ENCODE data around the gene ABLIM1.

Gene ABLIM1

DNA sequence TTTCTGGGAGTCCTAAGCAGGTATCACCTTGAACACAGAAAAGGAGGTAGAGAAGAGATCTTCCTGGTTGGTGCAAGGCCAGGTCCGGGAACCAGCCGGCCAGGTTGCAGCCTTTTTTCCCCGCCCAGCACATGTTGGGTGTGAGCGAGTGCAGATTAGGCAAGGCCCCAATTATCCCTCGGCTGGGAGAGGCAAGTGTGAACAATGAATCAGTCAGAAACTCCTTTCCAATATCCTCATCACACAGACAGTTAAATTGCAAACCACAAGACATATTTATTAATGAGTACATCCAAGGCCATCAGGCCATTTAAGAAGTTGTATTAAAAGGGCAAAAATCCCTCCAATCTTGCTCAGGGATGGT is 138.8 kb downstream of the ABLIM1 start:
- Histone ChIP-seq H3K36me3 (ENCODE audit: insufficient read depth, low read length) (no peaks in the 10 kb centered on the region), H3K9ac (ENCODE audit: low read depth, low read length) (no peak overlapping the region), H3K4me1 (ENCODE audit: insufficient read depth, low read length) (peaks cover 47% of the 10 kb centered on the region), H3K9me3 (ENCODE audit: control insufficient read depth, insufficient read depth, low read length) (no peaks in the 10 kb centered on the region)

DNA sequence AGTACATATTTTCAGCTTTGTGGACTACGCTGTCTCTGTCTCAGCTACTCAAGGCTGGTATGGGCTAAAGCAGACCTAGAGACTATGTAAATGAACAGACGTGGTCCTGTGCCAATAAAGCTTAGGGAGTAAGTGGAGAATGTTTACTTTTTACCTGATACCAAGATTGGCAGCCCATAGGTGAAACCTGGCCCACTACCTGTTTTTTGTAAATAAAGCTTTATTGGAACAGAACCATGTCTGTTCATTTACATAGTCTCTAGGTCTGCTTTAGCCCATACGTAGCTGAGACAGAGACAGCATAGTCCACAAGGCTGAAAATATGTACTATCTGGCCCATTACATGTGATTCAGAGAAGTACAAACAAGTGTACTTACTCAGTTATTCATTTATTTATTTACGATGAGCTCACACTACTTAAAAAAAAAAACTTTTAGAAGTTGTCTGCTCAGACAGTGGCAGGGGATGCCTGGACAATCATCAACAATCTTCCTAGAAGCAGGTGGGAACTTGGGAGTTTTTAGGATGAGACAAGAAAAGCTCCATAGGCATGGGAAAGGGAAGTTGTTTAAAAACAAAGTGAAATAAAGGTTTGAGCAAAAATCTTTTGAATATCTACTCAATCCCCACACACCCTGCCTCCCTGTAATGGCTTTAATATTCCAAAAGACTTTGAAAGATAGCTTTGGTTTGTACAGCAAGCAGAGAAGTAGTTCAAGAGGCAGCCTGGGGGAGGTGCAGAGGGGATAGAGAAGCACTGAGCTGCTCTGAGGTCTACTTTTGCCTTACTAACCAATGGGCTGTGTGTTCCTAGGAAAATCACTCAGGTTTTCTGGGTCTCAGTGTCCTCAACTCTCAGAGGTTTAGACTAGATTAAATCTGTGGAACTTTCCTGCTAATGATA is 139.4 kb downstream of the ABLIM1 start:
- Histone ChIP-seq H3K36me3 (ENCODE audit: insufficient read depth, low read length) (no peaks in the 10 kb centered on the region), H3K9ac (ENCODE audit: low read depth, low read length) (no peak overlapping the region), H3K9me3 (ENCODE audit: control insufficient read depth, insufficient read depth, low read length) (no peaks in the 10 kb centered on the region), H3K4me1 (ENCODE audit: insufficient read depth, low read length) (peaks cover 47% of the 10 kb centered on the region)

DNA sequence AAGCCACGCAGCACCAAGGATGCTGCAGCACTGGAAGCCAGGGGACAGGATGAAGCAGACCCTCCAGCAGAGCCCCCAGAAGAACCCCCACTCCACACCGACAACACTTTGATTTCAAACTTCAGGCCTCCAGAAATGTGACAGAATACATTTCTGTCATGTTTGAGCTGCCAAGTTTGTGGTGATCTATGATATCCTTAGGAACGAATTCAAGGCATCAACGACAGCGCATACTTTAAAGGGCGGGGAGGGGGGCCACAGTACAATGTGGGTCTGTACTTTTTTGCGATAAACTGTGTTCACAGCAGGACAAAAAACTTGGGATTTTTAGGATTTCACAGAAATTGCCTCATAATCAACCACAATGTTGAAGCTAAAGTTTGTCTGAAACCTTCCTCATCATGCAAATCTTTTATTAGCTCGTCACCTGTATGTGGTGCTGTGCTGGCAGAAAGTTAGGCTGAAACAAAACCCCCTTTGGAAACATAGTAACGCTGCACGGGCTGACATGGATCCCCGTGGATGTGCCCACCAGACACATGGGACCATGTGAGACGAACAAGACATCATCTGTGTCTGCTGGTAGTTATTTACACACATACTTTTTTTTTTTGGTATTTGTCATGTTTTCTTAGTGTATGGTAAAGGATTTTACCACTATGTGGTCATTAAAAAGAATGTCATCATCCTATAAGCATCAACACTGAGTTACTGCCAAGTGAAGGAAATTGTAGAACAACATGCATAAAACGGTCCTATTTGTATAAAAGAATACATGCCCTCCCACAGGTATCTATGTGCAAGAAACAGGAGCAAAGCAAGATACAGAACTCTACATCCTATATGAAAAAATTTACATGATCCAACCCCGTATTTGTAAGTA is 140.5 kb downstream of the ABLIM1 start:
- H3K4me1 ChIP-seq (ENCODE audit: insufficient read depth, low read length): peaks cover 40% of the 10 kb centered on the region
- no peaks in the 10 kb centered on the region for H3K36me3 ChIP-seq (ENCODE audit: insufficient read depth, low read length)
- H3K9me3 ChIP-seq (ENCODE audit: control insufficient read depth, insufficient read depth, low read length): no peaks in the 10 kb centered on the region
- H3K9ac ChIP-seq (ENCODE audit: low read depth, low read length): no peak overlapping the region

DNA sequence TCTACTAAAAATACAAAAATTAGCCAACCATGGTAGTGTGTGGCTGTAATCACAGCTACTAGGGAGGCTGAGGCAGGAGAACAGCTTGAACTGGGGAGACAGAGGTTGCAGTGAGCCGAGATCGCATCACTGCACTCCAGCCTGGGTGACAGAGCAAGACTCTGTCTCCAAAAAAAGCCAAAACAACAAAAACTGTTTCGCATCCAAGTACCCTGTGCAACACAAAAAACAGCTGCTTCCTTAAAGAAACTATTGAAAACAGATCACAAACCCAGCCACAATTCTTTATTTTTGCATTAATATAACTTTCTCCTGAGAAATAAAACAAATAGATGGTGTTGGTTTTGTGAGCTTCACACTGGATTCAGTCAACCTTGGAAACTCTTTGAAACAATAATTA is 141.7 kb downstream of the ABLIM1 start:
- no peak overlapping the region for H3K9ac ChIP-seq (ENCODE audit: low read depth, low read length)
- no peaks in the 10 kb centered on the region for H3K9me3 ChIP-seq (ENCODE audit: control insufficient read depth, insufficient read depth, low read length)
- no peaks in the 10 kb centered on the region for H3K36me3 ChIP-seq (ENCODE audit: insufficient read depth, low read length)
- peaks cover 28% of the 10 kb centered on the region for H3K4me1 ChIP-seq (ENCODE audit: insufficient read depth, low read length)

DNA sequence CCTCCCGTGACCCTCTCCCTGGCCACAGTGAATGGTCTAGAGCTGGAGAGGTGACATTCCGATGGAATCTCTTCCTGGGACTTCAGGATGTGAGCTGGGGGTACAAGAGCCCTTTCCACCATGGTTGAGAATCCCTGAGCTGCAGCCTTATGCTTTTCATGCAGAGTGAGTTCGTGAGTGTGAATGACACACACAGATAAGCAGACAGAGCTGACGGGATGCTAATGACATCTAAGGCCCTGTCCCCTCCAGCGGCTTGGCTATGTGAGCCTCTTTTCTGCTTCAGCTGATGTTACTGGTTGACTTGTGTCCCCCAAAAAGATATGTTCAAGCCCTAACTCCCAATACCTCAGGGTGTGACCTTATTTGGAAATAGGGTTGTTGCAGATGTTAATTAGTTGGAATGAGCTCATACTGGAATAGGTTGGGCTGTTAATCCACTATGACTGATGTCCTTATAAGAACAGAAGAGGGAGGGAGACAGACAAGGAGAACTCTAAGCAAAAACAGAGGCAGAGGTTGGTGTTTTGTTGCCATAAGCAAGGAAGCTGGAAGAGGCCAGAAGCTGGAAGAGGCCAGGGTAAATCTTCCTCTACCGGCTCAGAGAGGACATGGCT is 142.7 kb downstream of the ABLIM1 start:
- Histone ChIP-seq H3K36me3 (ENCODE audit: insufficient read depth, low read length) (no peaks in the 10 kb centered on the region), H3K9ac (ENCODE audit: low read depth, low read length) (no peak overlapping the region), H3K9me3 (ENCODE audit: control insufficient read depth, insufficient read depth, low read length) (no peaks in the 10 kb centered on the region), H3K4me1 (ENCODE audit: insufficient read depth, low read length) (peaks cover 28% of the 10 kb centered on the region)

DNA sequence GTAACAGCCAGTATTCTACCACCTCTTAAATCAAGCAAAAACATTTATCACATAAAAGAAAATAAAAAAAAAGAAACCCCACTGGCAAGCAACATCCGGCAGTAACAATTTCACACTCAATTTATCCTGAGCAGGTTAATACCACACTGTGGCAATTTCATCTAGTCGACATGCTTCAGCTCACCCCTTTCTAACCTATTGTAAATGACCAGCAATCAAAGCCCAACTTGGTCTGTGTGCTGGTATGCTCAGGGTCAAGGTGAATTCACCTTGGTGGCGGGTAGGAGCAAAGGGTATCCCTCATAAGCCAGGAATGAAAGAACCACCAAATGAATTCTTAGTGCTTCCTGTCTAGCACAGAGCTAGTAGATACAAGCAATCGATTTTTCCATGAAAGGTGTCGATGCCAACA is 144.7 kb downstream of the ABLIM1 start:
- Histone ChIP-seq H3K9me3 (ENCODE audit: control insufficient read depth, insufficient read depth, low read length) (no peaks in the 10 kb centered on the region), H3K36me3 (ENCODE audit: insufficient read depth, low read length) (no peaks in the 10 kb centered on the region), H3K9ac (ENCODE audit: low read depth, low read length) (no peak overlapping the region), H3K4me1 (ENCODE audit: insufficient read depth, low read length) (peaks cover 14% of the 10 kb centered on the region)

DNA sequence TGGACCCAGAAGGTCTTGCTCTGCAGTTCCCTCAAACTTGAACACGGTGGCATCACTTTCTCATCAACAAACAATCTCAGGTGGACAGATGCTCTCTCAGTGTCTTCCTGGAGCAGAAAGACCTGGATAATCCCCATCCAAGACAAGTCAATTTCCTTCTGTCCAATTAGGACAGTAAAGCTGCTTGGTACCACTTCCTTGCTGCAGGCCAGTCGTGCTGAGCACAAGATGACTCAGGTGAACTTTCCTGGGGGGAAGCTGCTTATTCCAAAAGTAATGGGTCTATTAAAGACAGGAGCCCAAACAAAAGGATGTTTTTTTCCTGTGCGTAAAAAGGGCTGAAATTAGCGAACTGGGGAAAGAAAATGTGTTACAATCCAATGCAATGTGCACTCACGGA is 146.2 kb downstream of the ABLIM1 start:
- Histone ChIP-seq H3K9me3 (ENCODE audit: control insufficient read depth, insufficient read depth, low read length) (no peaks in the 10 kb centered on the region), H3K9ac (ENCODE audit: low read depth, low read length) (no peak overlapping the region), H3K36me3 (ENCODE audit: insufficient read depth, low read length) (no peaks in the 10 kb centered on the region), H3K4me1 (ENCODE audit: insufficient read depth, low read length) (peaks cover 11% of the 10 kb centered on the region)

DNA sequence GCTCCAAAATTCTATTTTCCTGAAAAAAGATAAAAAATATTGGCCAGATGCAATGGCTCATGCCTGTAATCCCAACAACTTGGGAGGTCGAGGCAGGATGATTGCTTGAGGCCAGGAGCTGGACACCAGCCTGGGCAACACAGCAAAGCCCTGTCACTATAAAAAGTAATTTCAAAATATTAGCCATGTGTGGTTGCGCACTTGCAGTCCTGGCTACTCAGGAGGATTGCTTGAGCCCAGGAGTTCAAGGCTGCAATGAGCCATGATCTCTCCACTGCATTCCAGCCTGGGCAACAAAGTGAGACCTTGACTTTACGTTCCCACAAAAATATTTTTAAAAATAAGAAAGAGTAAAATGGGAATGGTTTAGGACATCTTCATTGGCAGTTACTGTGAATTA is 149.7 kb downstream of the ABLIM1 start:
- Histone ChIP-seq H3K36me3 (ENCODE audit: insufficient read depth, low read length) (no peaks in the 10 kb centered on the region), H3K9me3 (ENCODE audit: control insufficient read depth, insufficient read depth, low read length) (no peaks in the 10 kb centered on the region), H3K4me1 (ENCODE audit: insufficient read depth, low read length) (peaks cover 13% of the 10 kb centered on the region), H3K9ac (ENCODE audit: low read depth, low read length) (no peak overlapping the region)

DNA sequence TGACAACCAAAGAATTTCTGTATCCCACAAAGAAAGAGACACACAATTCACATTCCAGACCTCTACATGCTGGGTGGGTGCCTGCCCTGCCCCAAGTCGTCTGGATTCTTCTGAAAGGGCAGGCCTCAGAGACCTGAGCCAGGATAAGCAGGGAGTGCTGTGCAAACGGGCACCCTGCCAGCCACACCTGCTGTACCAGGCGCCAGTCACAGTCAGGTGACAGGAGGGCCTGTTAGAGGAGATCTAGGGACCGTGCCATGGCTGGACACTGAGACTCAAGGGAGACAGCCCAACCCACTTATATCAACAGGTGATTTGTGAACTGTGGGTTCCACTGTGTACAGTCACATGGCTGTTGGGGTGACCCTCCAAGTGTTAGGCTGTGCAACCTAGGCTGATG is 150.6 kb downstream of the ABLIM1 start:
- Histone ChIP-seq H3K9me3 (ENCODE audit: control insufficient read depth, insufficient read depth, low read length) (no peaks in the 10 kb centered on the region), H3K36me3 (ENCODE audit: insufficient read depth, low read length) (no peaks in the 10 kb centered on the region), H3K9ac (ENCODE audit: low read depth, low read length) (no peak overlapping the region), H3K4me1 (ENCODE audit: insufficient read depth, low read length) (peaks cover 13% of the 10 kb centered on the region)

DNA sequence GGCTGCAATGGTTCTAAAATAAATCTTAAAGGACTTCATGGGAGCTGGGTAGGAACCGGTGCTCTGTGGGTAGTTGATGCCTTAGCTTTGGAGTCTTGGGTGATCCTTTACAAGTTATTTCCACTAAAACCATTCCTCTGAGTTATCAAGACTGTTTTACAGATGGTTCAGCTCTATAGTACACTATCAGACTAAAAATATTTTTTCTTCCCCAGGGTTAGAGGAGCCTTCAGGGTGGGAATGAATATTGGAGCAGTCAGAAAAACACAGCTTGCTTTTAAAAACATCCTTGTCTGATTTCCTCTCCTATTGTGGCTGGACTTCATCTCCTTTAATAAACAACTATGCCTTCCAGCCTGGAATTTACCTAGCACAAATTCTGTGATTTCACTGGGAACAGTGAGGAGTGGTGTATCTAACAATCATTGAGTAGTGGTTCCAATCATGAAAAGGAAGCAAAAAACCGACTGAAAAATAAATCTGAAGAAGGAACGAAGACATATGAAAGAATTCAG is 151.1 kb downstream of the ABLIM1 start:
- Histone ChIP-seq H3K36me3 (ENCODE audit: insufficient read depth, low read length) (no peaks in the 10 kb centered on the region), H3K4me1 (ENCODE audit: insufficient read depth, low read length) (peaks cover 13% of the 10 kb centered on the region), H3K9ac (ENCODE audit: low read depth, low read length) (no peak overlapping the region), H3K9me3 (ENCODE audit: control insufficient read depth, insufficient read depth, low read length) (no peaks in the 10 kb centered on the region)

DNA sequence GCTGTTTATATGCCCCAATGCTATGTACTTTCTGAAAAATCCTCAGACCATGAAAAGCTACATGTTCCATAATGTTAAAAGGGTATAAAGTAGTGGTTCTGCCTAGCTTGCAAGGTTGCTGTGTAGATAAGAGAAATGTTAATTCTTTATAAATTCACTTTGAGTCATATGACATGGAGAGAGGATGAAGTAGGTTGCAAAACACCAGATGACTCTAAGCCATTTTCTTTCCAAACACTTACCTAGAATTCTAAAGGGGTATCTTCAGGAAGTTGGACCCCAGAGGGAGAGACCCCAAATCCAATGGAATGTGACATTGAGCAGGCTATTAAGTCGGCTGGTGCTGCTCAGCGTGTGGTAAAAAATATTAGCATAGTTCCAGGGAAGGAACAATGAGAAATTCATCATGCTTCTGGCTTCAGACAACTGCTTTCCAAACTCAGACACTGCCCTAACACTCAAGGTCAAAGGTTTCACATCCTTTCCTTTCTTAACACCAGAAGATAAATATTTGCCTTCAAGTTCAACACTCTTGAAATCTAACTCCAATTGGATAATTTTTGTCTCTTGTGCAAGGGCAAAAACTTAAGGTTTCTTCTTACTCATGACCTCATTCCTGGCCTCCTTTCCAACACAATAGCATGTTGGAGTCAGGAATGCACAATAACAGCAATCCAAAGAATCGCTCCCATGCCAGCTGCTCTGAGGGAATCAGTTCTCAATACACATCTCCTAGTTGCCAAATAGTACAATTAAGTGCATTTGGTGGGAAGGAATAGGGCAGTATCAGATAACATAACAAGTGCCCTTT is 153.1 kb downstream of the ABLIM1 start:
- H3K9me3 ChIP-seq (ENCODE audit: control insufficient read depth, insufficient read depth, low read length): no peaks in the 10 kb centered on the region
- no peak overlapping the region for H3K9ac ChIP-seq (ENCODE audit: low read depth, low read length)
- peaks cover 13% of the 10 kb centered on the region for H3K4me1 ChIP-seq (ENCODE audit: insufficient read depth, low read length)
- H3K36me3 ChIP-seq (ENCODE audit: insufficient read depth, low read length): no peaks in the 10 kb centered on the region

DNA sequence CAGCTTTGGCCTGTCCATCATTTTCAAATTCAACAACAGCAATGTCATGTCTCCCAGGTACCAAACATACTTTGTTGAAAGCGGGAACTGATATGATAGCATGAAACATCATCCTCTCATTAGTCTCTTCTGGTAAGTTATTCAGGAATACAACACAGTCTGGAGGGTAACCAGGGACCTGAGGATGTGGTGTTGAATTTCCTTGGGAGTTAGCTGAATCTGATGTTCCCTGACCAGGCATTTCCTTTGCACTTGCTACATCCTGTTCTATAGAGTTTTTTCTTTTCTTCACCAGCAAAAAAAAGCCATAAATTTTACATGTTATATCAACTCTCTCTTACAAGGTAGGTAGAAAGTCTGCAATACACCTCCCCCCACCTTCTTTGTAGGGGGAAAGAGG is 156.0 kb downstream of the ABLIM1 start:
- H3K4me1 ChIP-seq (ENCODE audit: insufficient read depth, low read length): peaks cover 13% of the 10 kb centered on the region
- H3K9ac ChIP-seq (ENCODE audit: low read depth, low read length): no peak overlapping the region
- no peaks in the 10 kb centered on the region for H3K9me3 ChIP-seq (ENCODE audit: control insufficient read depth, insufficient read depth, low read length)
- H3K36me3 ChIP-seq (ENCODE audit: insufficient read depth, low read length): no peaks in the 10 kb centered on the region

DNA sequence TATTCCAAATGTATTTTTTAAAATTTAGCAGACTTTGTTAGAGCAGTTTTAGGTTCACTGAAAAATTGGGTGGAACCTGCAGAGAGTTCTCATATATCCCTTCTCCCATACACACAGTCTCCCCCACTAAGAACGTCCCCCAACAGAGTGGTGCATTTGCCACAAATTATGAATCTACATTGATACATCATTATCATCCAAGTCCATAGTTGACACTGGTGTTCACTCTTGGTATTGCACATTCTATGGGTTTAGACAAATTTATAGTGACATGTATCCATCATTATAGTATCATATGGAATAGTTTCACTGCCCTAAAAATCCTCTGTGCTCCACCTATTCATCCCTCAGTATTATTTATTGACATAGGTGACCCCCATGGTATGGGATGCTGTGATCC is 156.4 kb downstream of the ABLIM1 start:
- Histone ChIP-seq H3K4me1 (ENCODE audit: insufficient read depth, low read length) (peaks cover 13% of the 10 kb centered on the region), H3K36me3 (ENCODE audit: insufficient read depth, low read length) (no peaks in the 10 kb centered on the region), H3K9me3 (ENCODE audit: control insufficient read depth, insufficient read depth, low read length) (no peaks in the 10 kb centered on the region), H3K9ac (ENCODE audit: low read depth, low read length) (no peak overlapping the region)

DNA sequence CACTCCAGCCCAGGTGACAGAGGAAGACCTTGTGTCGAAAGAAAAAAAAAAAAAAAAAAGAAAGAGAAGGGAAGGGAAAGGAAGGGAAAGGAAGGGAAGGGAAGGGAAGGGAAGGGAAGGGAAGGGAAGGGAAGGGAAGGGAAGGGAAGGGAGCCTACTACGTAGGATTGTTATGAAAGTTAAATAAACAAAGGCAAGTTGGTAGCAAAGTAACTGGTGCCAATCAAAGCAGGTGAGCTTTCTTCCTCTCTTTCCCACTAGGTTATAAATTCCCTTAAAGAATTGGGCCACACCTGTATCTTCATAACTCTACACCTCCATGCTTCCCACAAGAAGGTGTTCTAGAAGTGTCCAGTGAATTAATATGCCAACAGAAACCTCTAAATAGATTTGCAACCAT is 157.4 kb downstream of the ABLIM1 start:
- Histone ChIP-seq H3K4me1 (ENCODE audit: insufficient read depth, low read length) (peaks cover 9% of the 10 kb centered on the region), H3K9me3 (ENCODE audit: control insufficient read depth, insufficient read depth, low read length) (no peaks in the 10 kb centered on the region)

More for the DNA sequence above, 157.4 kb downstream of the ABLIM1 start:
- Histone ChIP-seq H3K9ac (ENCODE audit: low read depth, low read length) (no peak overlapping the region), H3K36me3 (ENCODE audit: insufficient read depth, low read length) (no peaks in the 10 kb centered on the region)
